ENCODE measurements around the gene NEDD4. TPM values are rescaled to one million over a fixed set of nuclear protein-coding genes. Genes with fewer than 3 reads are reported as not detected.

The NEDD4 gene
- total RNA-seq, 1 donor = 48.5 TPM

GRCh38 chr15:55835866-55836265 is 157.5 kb downstream of the NEDD4 start:
- no peaks in the 10 kb centered on the region for H3K27me3 ChIP-seq (ENCODE audit: insufficient read depth, low read length)
- no peak for DNase-seq (ENCODE audit: insufficient read length, low spot score, missing footprints)
- H3K36me3 ChIP-seq (ENCODE audit: insufficient read depth, low read length) = peaks cover 64% of the 10 kb centered on the region

GRCh38 chr15:55834331-55834730 is 159.1 kb downstream of the NEDD4 start:
- Histone ChIP-seq H3K36me3 (ENCODE audit: insufficient read depth, low read length) (peaks cover 68% of the 10 kb centered on the region), H3K4me2 (ENCODE audit: insufficient read depth, low read length) (no peak overlapping the region)
- no peak for DNase-seq (ENCODE audit: insufficient read length, low spot score, missing footprints)

More at GRCh38 chr15:55835866-55836265, 157.5 kb downstream of the NEDD4 start:
- Histone ChIP-seq H4K20me1 (ENCODE audit: insufficient read depth, low read length) (no peaks in the 10 kb centered on the region), H3K4me2 (ENCODE audit: insufficient read depth, low read length) (no peak overlapping the region), H3K4me1 (ENCODE audit: insufficient read depth, low read length) (peaks cover 2% of the 10 kb centered on the region), H3K9me3 (ENCODE audit: low read depth, low read length) (no peaks in the 10 kb centered on the region), H2AFZ (ENCODE audit: low read length) (no peak overlapping the region), H3K27ac (ENCODE audit: low read depth, low read length) (no peak overlapping the region), H3K79me2 (ENCODE audit: insufficient read depth, low read length) (no peaks in the 10 kb centered on the region), H3K4me3 (ENCODE audit: insufficient read depth, low read length) (no peak overlapping the region)
- no peak for TF ChIP-seq CTCF (IDR thresholded peaks at IDR 0.05; ENCODE audit: extremely low read depth, low read depth, low read length)

GRCh38 chr15:55829826-55830225 is 163.6 kb downstream of the NEDD4 start:
- H2AFZ ChIP-seq (ENCODE audit: low read length) = no peak overlapping the region
- no peak for DNase-seq (ENCODE audit: insufficient read length, low spot score, missing footprints)
- no peaks in the 10 kb centered on the region for H3K27me3 ChIP-seq (ENCODE audit: insufficient read depth, low read length)
- H3K27ac ChIP-seq (ENCODE audit: low read depth, low read length) = no peak overlapping the region
- H3K4me3 ChIP-seq (ENCODE audit: insufficient read depth, low read length) = no peak overlapping the region
- TF ChIP-seq CTCF (IDR thresholded peaks at IDR 0.05; ENCODE audit: extremely low read depth, low read depth, low read length) = no peak
- peaks cover 50% of the 10 kb centered on the region for H3K36me3 ChIP-seq (ENCODE audit: insufficient read depth, low read length)
- no peak overlapping the region for H3K4me2 ChIP-seq (ENCODE audit: insufficient read depth, low read length)
- H3K4me1 ChIP-seq (ENCODE audit: insufficient read depth, low read length) = peaks cover 2% of the 10 kb centered on the region
- no peaks in the 10 kb centered on the region for H3K79me2 ChIP-seq (ENCODE audit: insufficient read depth, low read length)
- H4K20me1 ChIP-seq (ENCODE audit: insufficient read depth, low read length) = no peaks in the 10 kb centered on the region
- no peaks in the 10 kb centered on the region for H3K9me3 ChIP-seq (ENCODE audit: low read depth, low read length)

More at GRCh38 chr15:55834331-55834730, 159.1 kb downstream of the NEDD4 start:
- Histone ChIP-seq H3K27ac (ENCODE audit: low read depth, low read length) (peak overlapping the region; percentile 31), H3K27me3 (ENCODE audit: insufficient read depth, low read length) (no peaks in the 10 kb centered on the region), H4K20me1 (ENCODE audit: insufficient read depth, low read length) (no peaks in the 10 kb centered on the region), H3K79me2 (ENCODE audit: insufficient read depth, low read length) (no peaks in the 10 kb centered on the region), H3K4me1 (ENCODE audit: insufficient read depth, low read length) (peaks cover 2% of the 10 kb centered on the region), H3K9me3 (ENCODE audit: low read depth, low read length) (no peaks in the 10 kb centered on the region), H2AFZ (ENCODE audit: low read length) (no peak overlapping the region), H3K4me3 (ENCODE audit: insufficient read depth, low read length) (no peak overlapping the region)
- no peak for TF ChIP-seq CTCF (IDR thresholded peaks at IDR 0.05; ENCODE audit: extremely low read depth, low read depth, low read length)

GRCh38 chr15:55827955-55828354 is 165.5 kb downstream of the NEDD4 start:
- Histone ChIP-seq H3K4me1 (ENCODE audit: insufficient read depth, low read length) (peaks cover 12% of the 10 kb centered on the region), H3K36me3 (ENCODE audit: insufficient read depth, low read length) (peaks cover 48% of the 10 kb centered on the region), H3K9me3 (ENCODE audit: low read depth, low read length) (no peaks in the 10 kb centered on the region), H3K4me3 (ENCODE audit: insufficient read depth, low read length) (no peak overlapping the region), H3K4me2 (ENCODE audit: insufficient read depth, low read length) (no peak overlapping the region), H3K27me3 (ENCODE audit: insufficient read depth, low read length) (no peaks in the 10 kb centered on the region), H2AFZ (ENCODE audit: low read length) (no peak overlapping the region), H3K27ac (ENCODE audit: low read depth, low read length) (no peak overlapping the region), H3K79me2 (ENCODE audit: insufficient read depth, low read length) (no peaks in the 10 kb centered on the region), H4K20me1 (ENCODE audit: insufficient read depth, low read length) (no peaks in the 10 kb centered on the region)
- TF ChIP-seq CTCF (IDR thresholded peaks at IDR 0.05; ENCODE audit: extremely low read depth, low read depth, low read length) = no peak
- no peak for DNase-seq (ENCODE audit: insufficient read length, low spot score, missing footprints)
